Effector memory CD4-positive, alpha-beta T cell (primary cell): ENCODE data around the gene MED29.

Source experiments
- DNase-seq, 3 donors: peaks; one replicate each; pipeline ENCODE4 v3.0.0-alpha.2; 2020
- H3K27ac ChIP-seq: 2 replicates; pipeline ENCODE4 v1.7.0; 2013; ENCODE audit warnings: mild to moderate bottlenecking, low read length, moderate library complexity; ENCODE audit not compliant: insufficient read depth, poor library complexity, severe bottlenecking
- H3K27me3 ChIP-seq: replicated peaks from 2 replicates; pipeline ENCODE4 v1.7.0; 2013; ENCODE audit warnings: mild to moderate bottlenecking, low read length; ENCODE audit not compliant: insufficient read depth, control insufficient read depth, poor library complexity, severe bottlenecking
- H3K36me3 ChIP-seq: 2 replicates; pipeline ENCODE4 v1.7.0; 2013; ENCODE audit warnings: mild to moderate bottlenecking, low read length, moderate library complexity; ENCODE audit not compliant: control insufficient read depth, insufficient read depth
- H3K4me1 ChIP-seq: 2 replicates; pipeline ENCODE4 v1.7.0; 2013; ENCODE audit warnings: low read length, mild to moderate bottlenecking; ENCODE audit not compliant: control insufficient read depth, insufficient read depth, poor library complexity, severe bottlenecking
- H3K4me3 ChIP-seq: 2 replicates; pipeline ENCODE4 v1.7.0; 2013; ENCODE audit warnings: low read length, low read depth, mild to moderate bottlenecking; ENCODE audit not compliant: insufficient read depth, poor library complexity, severe bottlenecking
- H3K9me3 ChIP-seq: 2 replicates; pipeline ENCODE4 v1.7.0; 2013; ENCODE audit warnings: mild to moderate bottlenecking, low read length, moderate library complexity; ENCODE audit not compliant: control insufficient read depth

The MED29 gene

GRCh38 chr19:39416152-39417120 is 25.3 kb downstream of the MED29 start:
- Histone ChIP-seq H3K27me3 (no peaks in the 10 kb centered on the region), H3K27ac (no peak overlapping the region), H3K36me3 (peaks cover 9% of the 10 kb centered on the region), H3K4me1 (peaks cover 17% of the 10 kb centered on the region), H3K4me3 (no peak overlapping the region), H3K9me3 (no peaks in the 10 kb centered on the region)
- no peak for DNase-seq

- Histone ChIP-seq H3K27ac (no peak overlapping the region), H3K4me1 (peaks cover 14% of the 10 kb centered on the region), H3K4me3 (no peak overlapping the region), H3K36me3 (peaks cover 11% of the 10 kb centered on the region), H3K9me3 (no peaks in the 10 kb centered on the region), H3K27me3 (no peaks in the 10 kb centered on the region)
- no peak for DNase-seq
These were observed 26.4 kb downstream of the MED29 start for GRCh38 chr19:39417463-39418181.

- DNase-seq: no peak
- Histone ChIP-seq H3K36me3 (peaks cover 17% of the 10 kb centered on the region), H3K27me3 (no peaks in the 10 kb centered on the region), H3K9me3 (no peaks in the 10 kb centered on the region), H3K4me1 (peaks cover under 1% of the 10 kb centered on the region), H3K4me3 (no peak overlapping the region), H3K27ac (no peak overlapping the region)
These were observed 27.8 kb downstream of the MED29 start for GRCh38 chr19:39419003-39419402.

GRCh38 chr19:39420769-39421168 is 29.6 kb downstream of the MED29 start:
- DNase-seq: no peak
- Histone ChIP-seq H3K27me3 (no peaks in the 10 kb centered on the region), H3K27ac (no peak overlapping the region), H3K4me3 (no peak overlapping the region), H3K36me3 (peaks cover 17% of the 10 kb centered on the region), H3K9me3 (no peaks in the 10 kb centered on the region), H3K4me1 (no peaks in the 10 kb centered on the region)

GRCh38 chr19:39422020-39422419 is 30.8 kb downstream of the MED29 start:
- H3K4me3 ChIP-seq: no peak overlapping the region
- H3K4me1 ChIP-seq: no peaks in the 10 kb centered on the region
- no peak for DNase-seq
- no peaks in the 10 kb centered on the region for H3K9me3 ChIP-seq
- H3K27ac ChIP-seq: no peak overlapping the region
- peaks cover 17% of the 10 kb centered on the region for H3K36me3 ChIP-seq
- no peaks in the 10 kb centered on the region for H3K27me3 ChIP-seq

GRCh38 chr19:39423258-39424086 is 32.3 kb downstream of the MED29 start:
- no peak overlapping the region for H3K4me3 ChIP-seq
- peaks cover 17% of the 10 kb centered on the region for H3K36me3 ChIP-seq
- H3K9me3 ChIP-seq: no peaks in the 10 kb centered on the region
- DNase-seq: no peak
- no peaks in the 10 kb centered on the region for H3K4me1 ChIP-seq
- no peaks in the 10 kb centered on the region for H3K27me3 ChIP-seq
- H3K27ac ChIP-seq: no peak overlapping the region

GRCh38 chr19:39424934-39425333 is 33.8 kb downstream of the MED29 start:
- Histone ChIP-seq H3K4me3 (no peak overlapping the region), H3K27ac (no peak overlapping the region), H3K27me3 (no peaks in the 10 kb centered on the region), H3K36me3 (peaks cover 9% of the 10 kb centered on the region), H3K9me3 (no peaks in the 10 kb centered on the region), H3K4me1 (no peaks in the 10 kb centered on the region)
- DNase-seq: no peak

GRCh38 chr19:39425744-39426143 is 34.6 kb downstream of the MED29 start:
- Histone ChIP-seq H3K27me3 (no peaks in the 10 kb centered on the region), H3K4me3 (no peak overlapping the region), H3K27ac (no peak overlapping the region), H3K36me3 (peaks cover 9% of the 10 kb centered on the region), H3K4me1 (peaks cover 4% of the 10 kb centered on the region), H3K9me3 (no peaks in the 10 kb centered on the region)
- no peak for DNase-seq

- Histone ChIP-seq H3K4me3 (no peak overlapping the region), H3K27me3 (no peaks in the 10 kb centered on the region), H3K36me3 (peaks cover 9% of the 10 kb centered on the region), H3K4me1 (peaks cover 6% of the 10 kb centered on the region), H3K9me3 (no peaks in the 10 kb centered on the region), H3K27ac (no peak overlapping the region)
- DNase-seq: no peak
These were observed 35.0 kb downstream of the MED29 start for GRCh38 chr19:39426170-39426569.
